HG03565 (cell line): ENCODE measurements around the gene XIRP2.
"Not testable (repeated sequence)": the region's sequence is repeated elsewhere in the genome, so short reads cannot be mapped to it uniquely, and the experiment has no call there.

Source experiments
- ATAC-seq: cut with Tn5 transposase; IDR thresholded peaks from one replicate; pipeline ENCODE4 v1.9.1; 2021; ENCODE audit warnings: mild to moderate bottlenecking, moderate library complexity; ENCODE audit not compliant: unreplicated experiment

The XIRP2 gene

GRCh38 chr2:167028503-167028902 is 140.2 kb downstream of the XIRP2 start:
- no peak for ATAC-seq

DNA sequence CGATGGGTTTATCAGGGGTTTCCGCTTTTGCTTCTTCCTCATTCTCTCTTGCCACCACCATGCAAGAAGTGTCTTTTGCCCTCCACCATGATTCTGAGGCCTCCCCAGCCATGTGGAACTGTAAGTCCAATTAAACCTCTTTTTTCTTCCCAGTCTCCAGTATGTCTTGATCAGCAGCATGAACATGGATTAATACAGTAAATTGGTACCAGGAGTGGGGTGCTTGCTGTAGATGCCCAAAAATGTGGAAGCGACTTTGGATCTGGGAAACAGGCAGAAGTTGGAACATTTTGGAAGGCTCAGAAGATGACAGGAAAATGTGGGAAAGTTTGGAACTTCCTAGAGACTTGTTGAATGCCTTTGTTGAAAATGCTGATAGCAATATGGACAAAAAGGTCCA is 146.7 kb downstream of the XIRP2 start:
- ATAC-seq: not testable (repeated sequence)

- ATAC-seq: no peak
Measured at GRCh38 chr2:167048829-167049228, 160.5 kb downstream of the XIRP2 start.

GRCh38 chr2:167049659-167050058 is 161.4 kb downstream of the XIRP2 start:
- ATAC-seq: no peak

DNA sequence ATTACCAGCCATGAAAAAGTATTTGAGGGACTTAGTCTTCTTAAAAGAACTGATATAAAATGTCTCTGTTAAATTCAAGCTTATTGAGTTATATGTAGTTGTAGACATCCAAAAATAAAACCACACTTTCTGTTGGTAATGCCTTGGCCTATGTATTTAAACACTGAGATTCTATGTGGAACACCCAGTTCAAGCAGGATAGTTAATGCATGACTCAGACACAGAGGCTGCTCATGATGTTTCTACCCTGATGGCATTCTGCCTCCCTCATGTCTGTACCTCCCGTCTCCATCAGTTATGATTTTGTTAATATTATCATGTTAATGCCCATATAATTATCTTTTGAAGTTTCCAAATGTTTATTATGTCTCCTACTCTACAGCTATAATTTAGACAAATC is 164.5 kb downstream of the XIRP2 start:
- ATAC-seq: no peak

- ATAC-seq: no peak
Measured at GRCh38 chr2:167054881-167055280, 166.6 kb downstream of the XIRP2 start.

DNA sequence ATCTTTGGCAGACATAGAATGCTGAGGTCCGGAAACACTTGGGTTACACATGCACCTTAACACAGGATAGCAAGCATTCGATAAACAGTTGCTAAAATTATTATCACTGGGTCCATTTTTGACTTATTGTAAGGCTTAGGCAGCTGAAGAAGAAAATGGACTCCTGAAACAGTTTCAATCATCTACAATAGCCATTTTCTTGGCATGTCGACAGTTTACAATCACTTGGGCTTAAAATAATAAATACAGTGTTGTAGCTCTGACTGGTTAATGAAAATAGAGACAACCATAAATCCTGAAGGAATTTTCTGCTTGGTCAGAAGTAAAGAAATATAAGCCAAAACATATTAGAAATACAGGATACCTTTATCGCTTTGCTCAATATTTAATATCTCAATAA is 169.2 kb downstream of the XIRP2 start:
- ATAC-seq: no peak

GRCh38 chr2:167059173-167059572 is 170.9 kb downstream of the XIRP2 start:
- no peak for ATAC-seq

GRCh38 chr2:167069855-167070254 is 181.6 kb downstream of the XIRP2 start:
- ATAC-seq: no peak

DNA sequence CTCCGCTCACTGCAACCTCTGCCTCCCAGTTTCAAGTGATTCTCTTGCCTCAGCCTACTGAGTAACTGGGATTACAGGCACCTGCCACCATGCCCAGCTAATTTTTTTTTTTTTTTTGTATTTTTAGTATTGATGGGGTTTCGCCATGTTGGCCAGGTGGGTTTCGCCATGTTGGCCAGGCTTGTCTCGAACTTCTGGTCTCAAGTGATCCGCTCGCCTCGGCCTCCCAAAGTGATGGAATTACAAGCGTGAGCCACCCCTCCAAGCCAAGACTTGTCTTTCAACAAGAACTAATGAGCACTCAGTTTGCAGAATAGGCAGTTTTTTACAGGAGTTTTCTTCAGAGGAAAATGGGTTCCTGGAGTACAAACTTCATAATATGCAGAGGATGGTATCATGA is 187.4 kb downstream of the XIRP2 start:
- ATAC-seq: not testable (repeated sequence)

DNA sequence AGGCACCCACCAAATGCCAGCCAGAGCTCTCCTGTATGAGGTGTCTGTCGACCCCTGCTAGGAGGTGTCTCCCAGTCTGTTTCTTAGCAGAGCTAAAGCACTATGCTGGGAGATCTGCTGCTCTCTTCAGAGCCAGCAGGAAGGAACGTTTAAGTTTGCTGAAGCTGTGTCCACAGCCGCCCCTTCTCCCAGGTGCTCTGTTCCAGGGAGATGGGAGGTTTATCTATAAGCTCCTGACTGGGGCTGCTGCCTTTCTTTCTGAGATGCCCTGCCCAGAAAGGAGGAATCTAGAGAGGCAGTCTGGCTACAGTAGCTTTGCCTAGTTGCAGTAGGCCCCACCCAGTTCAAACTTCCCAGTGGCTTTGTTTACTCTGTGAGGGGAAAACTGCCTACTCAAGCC is 210.7 kb downstream of the XIRP2 start:
- ATAC-seq: not testable (repeated sequence)

DNA sequence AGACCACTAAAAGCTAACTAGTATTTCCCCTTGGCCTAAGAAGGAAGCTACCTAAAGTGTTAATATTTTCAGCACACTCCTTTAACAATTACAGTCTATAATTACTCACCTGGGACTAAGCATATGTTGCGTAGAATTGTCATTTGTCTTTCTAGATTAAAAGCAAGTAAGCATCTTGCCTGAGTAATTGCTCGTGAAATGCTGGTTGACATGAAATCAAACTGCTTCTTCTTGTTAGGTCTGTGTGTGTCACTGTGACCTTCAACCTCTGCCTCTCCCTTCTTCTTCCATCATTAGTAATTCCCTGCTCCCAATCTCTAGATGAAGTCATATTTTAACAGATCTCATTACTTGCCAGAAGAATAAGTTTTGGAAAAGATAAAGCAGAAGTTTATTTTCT is 212.2 kb downstream of the XIRP2 start:
- ATAC-seq: no peak

- no peak for ATAC-seq
Measured at GRCh38 chr2:167103028-167103756, 214.9 kb downstream of the XIRP2 start.

- no peak for ATAC-seq
Measured at GRCh38 chr2:167103757-167104133, 215.5 kb downstream of the XIRP2 start.

GRCh38 chr2:167104691-167105090 is 216.4 kb downstream of the XIRP2 start:
- ATAC-seq: no peak

DNA sequence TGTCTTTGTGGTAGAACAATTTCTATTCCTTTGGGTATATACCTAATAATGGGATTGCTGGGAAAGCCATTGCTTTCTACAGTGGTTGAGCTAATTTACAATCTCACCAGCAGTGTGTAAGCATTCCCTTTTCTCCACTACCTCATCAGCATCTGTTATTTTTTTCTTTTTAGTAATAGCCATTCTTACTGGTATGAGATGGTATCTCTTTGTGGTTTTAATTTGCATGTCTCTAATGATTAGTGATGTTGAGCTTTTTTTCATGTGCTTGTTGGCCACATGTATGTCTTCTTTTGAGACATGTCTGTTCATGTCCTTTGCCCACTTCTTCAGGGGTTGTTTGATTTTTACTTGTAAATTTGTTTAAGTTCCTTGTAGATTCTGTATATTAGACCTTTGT is 221.4 kb downstream of the XIRP2 start:
- peak; percentile 40 for ATAC-seq

- no peak for ATAC-seq
Measured at GRCh38 chr2:167110345-167110744, 222.1 kb downstream of the XIRP2 start.

DNA sequence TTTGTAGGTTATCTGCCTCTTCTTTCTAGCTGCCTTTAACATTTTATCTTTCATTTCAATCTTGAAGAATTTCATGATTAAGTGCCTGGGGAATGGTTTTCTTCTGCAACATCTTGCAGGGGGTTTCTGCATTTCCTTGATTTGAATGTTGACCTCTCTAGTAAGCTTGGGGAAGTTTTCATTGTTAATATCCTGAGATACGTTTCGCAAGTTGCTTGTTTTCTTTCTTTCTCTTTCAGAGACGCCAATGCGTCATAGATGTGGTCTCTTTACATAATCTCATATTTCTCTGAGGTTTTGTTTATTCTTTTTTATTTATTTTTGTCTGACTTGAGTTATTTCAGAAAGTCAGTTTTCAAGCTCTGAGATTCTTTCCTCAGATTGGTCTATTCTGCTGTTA is 225.7 kb downstream of the XIRP2 start:
- no peak for ATAC-seq

DNA sequence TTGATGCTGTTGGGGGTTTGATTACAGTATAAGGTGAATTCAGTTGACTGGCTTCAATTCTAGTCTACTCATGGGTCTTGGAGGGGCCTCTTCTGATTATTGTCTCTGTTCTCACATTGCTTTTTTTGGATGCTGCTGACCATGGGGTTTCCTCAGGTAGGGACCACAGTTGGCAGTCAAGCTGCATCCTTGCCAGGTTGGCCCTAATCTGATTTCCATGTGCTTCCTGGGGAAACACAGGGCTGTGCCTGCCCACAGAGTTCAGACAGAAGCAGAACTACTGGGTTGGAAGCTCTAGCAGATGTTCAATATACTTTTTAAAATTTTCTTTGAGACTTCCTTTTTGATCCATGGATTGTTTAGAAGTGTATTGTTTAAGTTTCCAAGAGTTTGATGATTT is 227.3 kb downstream of the XIRP2 start:
- no peak for ATAC-seq

DNA sequence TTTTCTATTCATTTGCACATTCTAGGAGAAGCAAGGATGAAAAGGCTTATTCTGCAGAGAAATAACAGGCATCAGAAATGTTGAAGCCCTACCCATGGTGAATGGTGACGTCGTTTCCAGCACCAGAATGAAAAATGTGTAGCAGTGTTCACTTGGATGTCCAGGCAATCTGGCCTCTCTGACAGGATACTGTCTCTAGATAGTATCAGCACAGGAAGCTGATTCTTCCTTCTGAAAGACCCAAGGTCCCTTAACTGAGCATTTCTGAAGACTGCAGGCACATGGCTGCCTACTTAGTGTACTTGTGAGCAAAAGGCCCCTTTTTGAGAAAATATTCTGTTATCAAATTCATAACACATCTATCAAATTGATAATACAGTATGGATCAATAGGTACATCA is 234.1 kb downstream of the XIRP2 start:
- no peak for ATAC-seq

- ATAC-seq: no peak
Measured at GRCh38 chr2:167126165-167126564, 237.9 kb downstream of the XIRP2 start.

DNA sequence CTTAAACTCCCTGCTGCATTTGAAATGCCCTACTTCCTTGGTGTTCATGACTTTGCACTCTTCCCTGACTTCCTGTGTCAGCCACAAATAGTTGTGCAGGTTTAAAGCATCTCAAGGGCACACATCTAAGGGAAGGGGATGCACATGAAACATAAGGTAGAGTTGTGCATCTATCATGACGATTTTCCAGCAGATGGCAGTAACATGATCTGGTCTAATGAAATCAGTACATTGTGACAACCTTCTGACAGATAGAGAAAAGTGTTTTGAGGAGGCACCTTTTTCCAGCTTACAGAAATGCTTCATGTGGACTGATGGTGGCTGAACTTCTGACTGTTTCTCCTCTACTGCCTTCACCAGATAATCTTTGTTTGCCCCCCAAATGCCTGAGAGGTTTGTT is 238.9 kb downstream of the XIRP2 start:
- ATAC-seq: no peak

GRCh38 chr2:167128130-167128529 is 239.8 kb downstream of the XIRP2 start:
- ATAC-seq: no peak
